ENCODE data around the gene XKR7.

XKR7 gene

DNA sequence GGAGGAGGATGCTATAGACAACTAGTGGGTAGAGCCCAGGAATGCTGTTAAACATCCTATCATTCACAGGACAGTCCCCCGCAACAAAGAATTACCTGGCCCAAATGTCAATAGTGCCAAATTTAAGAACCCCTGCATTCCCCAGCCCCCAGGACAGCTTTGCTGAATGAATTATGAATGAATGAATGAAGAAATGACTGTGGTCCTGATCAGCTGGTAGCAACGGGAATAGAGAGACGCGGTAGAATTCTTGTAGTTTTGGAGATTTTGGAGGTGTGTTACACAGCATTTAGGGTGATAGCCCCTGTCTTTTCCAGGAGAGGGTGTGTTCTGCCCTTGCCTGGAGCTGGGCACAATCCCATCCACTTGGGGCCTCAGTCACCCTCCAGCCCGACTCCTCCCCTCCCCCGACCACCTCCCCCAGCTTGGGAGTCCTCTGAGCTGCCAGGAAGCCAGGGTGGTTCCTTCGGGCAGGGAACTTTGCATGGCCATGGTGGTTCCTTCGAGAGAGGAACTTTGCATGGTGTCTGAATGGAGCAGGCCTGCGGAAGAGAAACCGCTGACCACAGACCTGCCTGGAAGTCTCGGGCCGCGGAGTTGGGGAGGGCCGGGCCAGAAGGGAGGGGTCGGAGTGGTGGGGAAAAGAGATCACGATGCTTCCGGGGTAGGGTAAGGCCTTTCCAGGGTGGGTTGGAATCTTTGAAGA is 83.1 kb downstream of the XKR7 start:
- DNase-seq, result no peak

DNA sequence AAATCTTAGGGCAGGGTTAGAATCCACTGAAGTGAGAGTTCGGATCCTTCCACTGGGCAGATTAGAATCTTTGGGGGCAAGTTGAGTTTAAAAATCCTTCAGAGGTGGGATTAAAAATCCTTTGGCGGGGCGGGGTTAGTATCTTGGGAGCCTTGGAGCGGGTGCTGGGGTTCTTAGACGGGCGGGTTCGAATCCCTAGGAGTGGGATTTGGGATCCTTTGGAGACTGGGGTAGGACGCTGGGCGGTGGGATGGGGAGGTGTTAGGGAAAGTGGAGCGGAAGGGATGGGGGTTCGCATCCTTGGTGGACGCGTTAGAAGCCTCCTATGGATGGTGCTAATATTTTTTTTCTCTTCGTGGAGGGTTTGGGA is 83.8 kb downstream of the XKR7 start:
- no peak for DNase-seq

DNA sequence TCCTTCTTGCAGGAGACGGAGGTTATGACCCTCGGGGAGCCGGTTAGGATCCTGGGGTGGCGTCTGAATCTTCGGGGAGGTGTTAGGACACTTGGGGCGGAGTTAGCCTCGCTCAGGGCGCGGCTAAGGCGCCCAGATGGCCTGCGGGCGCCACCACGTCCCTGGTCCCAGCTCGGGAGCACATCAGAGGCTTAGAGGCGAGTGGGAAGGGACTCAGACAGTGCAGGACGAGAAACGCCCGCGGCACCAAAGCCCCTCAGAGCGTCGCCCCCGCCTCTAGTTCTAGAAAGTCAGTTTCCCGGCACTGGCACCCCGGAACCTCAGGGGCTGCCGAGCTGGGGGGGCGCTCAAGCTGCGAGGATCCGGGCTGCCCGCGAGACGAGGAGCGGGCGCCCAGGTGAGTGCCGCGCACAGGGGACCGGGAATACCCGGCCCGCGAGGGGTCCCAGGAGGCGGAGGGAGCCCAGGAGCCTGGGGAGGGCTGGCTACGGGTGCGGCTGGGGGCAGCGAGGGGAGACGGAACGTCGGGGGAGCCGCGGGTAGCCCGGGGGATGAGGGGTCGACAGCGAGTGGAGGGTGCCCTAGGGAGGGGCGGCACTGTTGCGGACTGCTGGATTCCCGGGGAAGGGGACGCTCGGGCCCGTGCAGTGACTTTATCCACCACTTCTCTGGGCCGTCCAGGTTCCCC is 84.3 kb downstream of the XKR7 start, which contains the start of gene HCK:
TSS of gene HCK (plus strand) at position 153 of the 688 bp plus-strand sequence.
- DNase-seq, result no peak

DNA sequence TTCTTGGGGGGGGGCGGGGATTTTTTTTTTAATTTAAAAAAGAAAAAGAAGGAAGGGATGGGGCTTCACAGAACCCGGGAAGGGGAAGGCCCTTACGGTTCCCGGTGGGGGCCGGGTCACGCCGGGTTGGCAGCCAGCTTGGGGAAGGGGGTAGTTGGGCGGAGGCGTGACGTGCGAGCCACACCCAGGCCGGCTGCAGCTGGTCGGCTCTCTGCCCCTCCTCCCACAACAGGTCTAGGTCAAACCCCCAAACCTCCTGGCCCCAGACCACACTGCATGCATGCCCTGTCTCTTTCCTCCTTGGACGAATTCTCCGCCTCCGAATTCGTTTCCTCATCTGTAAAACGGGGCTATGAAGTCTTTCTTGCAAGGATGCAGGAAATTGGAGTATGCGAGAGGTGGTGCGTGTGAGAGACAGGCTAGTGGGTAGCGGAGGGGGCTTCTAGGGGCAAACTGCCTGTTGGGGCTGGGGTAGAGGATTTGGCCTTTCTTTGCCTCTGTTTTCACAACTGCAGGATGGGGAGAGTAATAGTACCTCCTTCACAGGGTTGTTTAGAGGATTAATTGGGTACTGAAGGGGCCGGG is 84.9 kb downstream of the XKR7 start:
- DNase-seq, result no peak

Measured in 8988T (cell line).